CD4-positive, alpha-beta T cell (primary cell): ENCODE measurements around the gene PPP2R2B. TPM values are rescaled to one million over a fixed set of nuclear protein-coding genes. Genes with fewer than 3 reads are reported as not detected.

ENCODE experiments used
- ATAC-seq: fragments of 200-7000 bp; cut with Tn5 transposase; one replicate; pipeline ENCODE4 v1.10.0; 2022; ENCODE audit warnings: mild to moderate bottlenecking; ENCODE audit not compliant: poor library complexity
- CTCF ChIA-PET: fragments of 350-600 bp; sonication (Branson Sonifier 250); formaldehyde crosslinking; loops from one replicate; lab custom pipeline; 2021; ENCODE audit warnings: antibody characterized with exemption, inconsistent platforms; lab: Charles Lee
- POLR2A ChIA-PET: fragments of 350-600 bp; sonication (Branson Sonifier 250); formaldehyde crosslinking; loops from one replicate; lab custom pipeline; 2021; ENCODE audit warnings: antibody characterized with exemption, inconsistent platforms; lab: Charles Lee
- DNase-seq, 14 experiments: peaks; one replicate each; pipeline ENCODE4 v3.0.0-alpha.2; 2013 to 2020; ENCODE audit warnings: mixed read lengths in 2 of 14
- H3K27ac ChIP-seq, 2 donors: one replicate each; pipeline versions ENCODE4 v1.5.1 to v1.7.0; 2013; ENCODE audit warnings: low read length in 2 of 2, low read depth in 1 of 2, mild to moderate bottlenecking in 1 of 2
- H3K27me3 ChIP-seq, 2 experiments: 1 replicate in 1 of 2; 2 replicates in 1 of 2; pipeline versions ENCODE4 v1.6.1 to v1.7.0; 2013; ENCODE audit warnings: low read length in 2 of 2, control low read depth in 1 of 2, mild to moderate bottlenecking in 1 of 2, moderate library complexity in 1 of 2; ENCODE audit not compliant: insufficient read depth in 2 of 2, control insufficient read depth in 1 of 2
- H3K36me3 ChIP-seq: one replicate; pipeline ENCODE4 v1.6.1; 2013; ENCODE audit warnings: low read length, control low read depth; ENCODE audit not compliant: insufficient read depth
- H3K4me1 ChIP-seq: one replicate; pipeline ENCODE4 v1.6.1; 2013; ENCODE audit warnings: low read length, control low read depth; ENCODE audit not compliant: insufficient read depth
- H3K4me3 ChIP-seq: one replicate; pipeline ENCODE4 v1.5.1; 2013; ENCODE audit warnings: mild to moderate bottlenecking, low read length, moderate library complexity
- H3K9me3 ChIP-seq, 2 experiments: 1 replicate in 1 of 2; 2 replicates in 1 of 2; pipeline versions ENCODE4 v1.6.1 to v1.7.0; 2013; ENCODE audit warnings: low read length in 2 of 2, mild to moderate bottlenecking in 2 of 2, control low read depth in 1 of 2, moderate library complexity in 1 of 2; ENCODE audit not compliant: control insufficient read depth in 1 of 2, insufficient read depth in 1 of 2
- H3K27ac Mint-ChIP-seq: one replicate; pipeline ENCODE4 v1.8.0; 2020; ENCODE audit warnings: mixed read lengths
- H3K27me3 Mint-ChIP-seq: one replicate; pipeline ENCODE4 v1.8.0; 2021; ENCODE audit warnings: mixed read lengths
- H3K36me3 Mint-ChIP-seq: one replicate; pipeline ENCODE4 v1.8.0; 2021; ENCODE audit warnings: low read depth, mixed read lengths
- H3K4me1 Mint-ChIP-seq: one replicate; pipeline ENCODE4 v1.8.0; 2021; ENCODE audit warnings: low read depth, mixed read lengths
- H3K4me3 Mint-ChIP-seq: one replicate; pipeline ENCODE4 v1.8.0; 2020; ENCODE audit warnings: mild to moderate bottlenecking, mixed read lengths
- H3K9me3 Mint-ChIP-seq: one replicate; pipeline ENCODE4 v1.8.0; 2020; ENCODE audit warnings: mixed read lengths
- CTCF ChIP-seq: fragments of 200-600 bp; IDR thresholded peaks from one replicate; pipeline ENCODE4 v1.8.0; 2022; ENCODE audit warnings: antibody characterized with exemption, mild to moderate bottlenecking
- intact Hi-C, 2 experiments: fragments of 100-400 bp; cut with DNase I in 1 of 2; cut with micrococcal nuclease in 1 of 2; formaldehyde crosslinking; loops; one replicate each; pipeline versions ENCODE4 v1.15.1 to v1.9.0; 2023 to 2025; cut with DNase I, micrococcal nuclease
- total RNA-seq, 174 experiments: library from RNA in 2 of 174; stranded (reverse) in 2 of 174; gene quantifications; one replicate each; pipeline ENCODE4 v1.2.3 and lab custom pipeline; 2021 to 2026

Gene PPP2R2B
- total RNA-seq, 2 experiments from 2014 or later: 4.1 to 4.2 TPM

GRCh38 chr5:146880966-146881365 is 2.4 kb upstream of the PPP2R2B start:
- Histone ChIP-seq H3K27me3 (peaks cover 6 to 22% of the 10 kb centered on the region in 2 experiments), H3K27ac (no peak overlapping the region), H3K36me3 (no peaks in the 10 kb centered on the region), H3K4me1 (peaks cover 23% of the 10 kb centered on the region), H3K4me3 (no peak overlapping the region), H3K9me3 (no peaks in the 10 kb centered on the region)
- Mint-ChIP-seq H3K27ac (no peak overlapping the region), H3K4me1 (peaks cover 20% of the 10 kb centered on the region), H3K36me3 (no peaks in the 10 kb centered on the region), H3K9me3 (no peaks in the 10 kb centered on the region), H3K27me3 (peaks cover 50% of the 10 kb centered on the region), H3K4me3 (no peak overlapping the region)
- POLR2A ChIA-PET: no interaction called here
- intact Hi-C loops: no loop called here
- DNase-seq: no peak
- CTCF ChIA-PET: no interaction called here
- TF ChIP-seq CTCF: no peak
- no peak for ATAC-seq

- H3K27me3 Mint-ChIP-seq: peaks cover 45% of the 10 kb centered on the region
- DNase-seq (peak in 7 of 14 experiments; percentile 2 to 47 (median 13)), ATAC-seq (peak; percentile 48)
- H3K27ac Mint-ChIP-seq: no peak overlapping the region
- Histone ChIP-seq H3K4me1 (peaks cover 23% of the 10 kb centered on the region), H3K9me3 (no peaks in the 10 kb centered on the region), H3K27ac (no peak overlapping the region), H3K36me3 (no peaks in the 10 kb centered on the region), H3K27me3 (peaks cover 6 to 26% of the 10 kb centered on the region in 2 experiments), H3K4me3 (peak overlapping the region; percentile 69)
- ChIA-PET CTCF (no interaction called here), POLR2A (interaction anchor here (0.7 kb wide), 1 partner anchor 14 kb away, joined by 3 read pairs; no protein-coding TSS in a partner anchor)
- no peaks in the 10 kb centered on the region for H3K36me3 Mint-ChIP-seq
- no peaks in the 10 kb centered on the region for H3K9me3 Mint-ChIP-seq
- H3K4me1 Mint-ChIP-seq: peaks cover 26% of the 10 kb centered on the region
- peak overlapping the region; percentile 92 for H3K4me3 Mint-ChIP-seq
- intact Hi-C loops: no loop called here
- no peak for TF ChIP-seq CTCF
Observed at GRCh38 chr5:146877783-146878475, 628 bp downstream of the PPP2R2B start.

- no peak overlapping the region for H3K27ac ChIP-seq
- ChIA-PET POLR2A (no interaction called here), CTCF (no interaction called here)
- Mint-ChIP-seq H3K27me3 (peaks cover 41% of the 10 kb centered on the region), H3K4me1 (peaks cover 26% of the 10 kb centered on the region), H3K36me3 (no peaks in the 10 kb centered on the region), H3K4me3 (peak overlapping the region; percentile 92), H3K27ac (no peak overlapping the region), H3K9me3 (no peaks in the 10 kb centered on the region)
- H3K4me3 ChIP-seq: peak overlapping the region; percentile 69
- intact Hi-C loops: no loop called here
- H3K27me3 ChIP-seq: peaks cover 6 to 26% of the 10 kb centered on the region in 2 experiments
- H3K36me3 ChIP-seq: no peaks in the 10 kb centered on the region
- ATAC-seq (no peak), DNase-seq (peak in 4 of 14 experiments; percentile 8 to 21 (median 8))
- peaks cover 23% of the 10 kb centered on the region for H3K4me1 ChIP-seq
- no peak for TF ChIP-seq CTCF
- no peaks in the 10 kb centered on the region for H3K9me3 ChIP-seq
Observed at GRCh38 chr5:146877178-146877681, 1.3 kb downstream of the PPP2R2B start.
